Activated CD4-positive, alpha-beta memory T cell treated with anti-CD3 and anti-CD28 coated beads for 36 hours (primary cell): ENCODE measurements around the gene HOXC6. TPM values are rescaled to one million over a fixed set of nuclear protein-coding genes. Genes with fewer than 3 reads are reported as not detected.

Experiments
- microRNA-seq: library from miRNA; unstranded; fragments of <30 nt; microRNA quantifications from one replicate; pipeline ENCODE4 v1.2.0, GENCODE V29; 2022; ENCODE audit warnings: borderline number of aligned reads, borderline microRNAs expressed, borderline replicate concordance
- total RNA-seq, 2 experiments: library from RNA; stranded (reverse); gene quantifications; one replicate each; pipeline ENCODE4 v1.2.3, GENCODE V29; 2021

Gene HOXC6
- total RNA-seq, 2 experiments from 2014 or later, result not detected

Small RNAs within 50 kb of the gene (microRNA-seq; reads per million reads assigned to microRNA genes)
- not detected for gene MIR196A2
- gene MIR615, result not detected

Other genes starting within 250 kb of the HOXC6 start
- not detected for gene HOXC13, start 89.6 kb upstream of the HOXC6 start, total RNA-seq
- not detected for gene HOXC12, start 73.5 kb upstream of the HOXC6 start, total RNA-seq
- not detected for gene HOXC11, start 55.3 kb upstream of the HOXC6 start, total RNA-seq
- not detected for gene HOTAIR, start 53.5 kb upstream of the HOXC6 start, total RNA-seq
- not detected for gene HOXC10, start 43.3 kb upstream of the HOXC6 start, total RNA-seq
- not detected for gene HOXC9, start 28.3 kb upstream of the HOXC6 start, total RNA-seq
- gene HOXC8, start 19.5 kb upstream of the HOXC6 start, total RNA-seq, result not detected
- gene HOXC5, start 4.6 kb downstream of the HOXC6 start, total RNA-seq, result not detected
- under 1 TPM in 1 of 2 experiments, not detected in 1; 0.17 TPM for gene HOXC4, start 25.4 kb downstream of the HOXC6 start, total RNA-seq
- gene SMUG1, start 160.5 kb downstream of the HOXC6 start, total RNA-seq, result 10 to 100 TPM; 25.3 to 26.4 TPM